ENCODE measurements around the gene TMEM184B. TPM values are rescaled to one million over a fixed set of nuclear protein-coding genes. Genes with fewer than 3 reads are reported as not detected.

TMEM184B gene
- total RNA-seq, 4 donors from 2014 or later = 42.9 to 92.2 (median 74.5) TPM

DNA sequence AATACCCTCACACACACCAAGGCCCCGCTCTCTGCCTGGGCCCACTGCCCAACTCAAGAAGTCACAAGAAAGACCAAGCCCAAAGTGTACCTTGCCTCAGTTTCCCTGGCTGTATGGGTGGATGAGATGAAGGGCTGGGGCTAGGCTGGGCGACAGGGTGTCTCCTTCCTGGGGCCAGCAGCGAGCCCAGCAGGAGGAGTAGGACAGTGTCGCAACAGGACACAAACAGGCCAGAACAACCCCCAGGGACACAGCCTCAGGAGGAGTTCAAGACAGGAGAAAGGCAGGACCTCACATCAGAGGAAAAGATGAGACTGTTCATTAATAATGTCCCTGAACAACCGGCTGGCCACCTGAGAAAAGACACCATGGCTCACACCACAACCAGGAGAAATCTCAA lies 31.2 kb upstream of the TMEM184B start:
- Histone ChIP-seq H3K27ac (peak overlapping the region in 1 of 3 donors; percentile 19), H3K36me3 (peaks cover 35 to 40% of the 10 kb centered on the region in 2 donors), H3K27me3 (no peaks in the 10 kb centered on the region), H3K4me1 (peaks cover 51 to 67% of the 10 kb centered on the region in 2 donors), H3K4me3 (replicated peaks in 1 of 3) (no peak overlapping the region), H3K9me3 (no peaks in the 10 kb centered on the region)
- no peak for DNase-seq
- TF ChIP-seq, protein P1, sequence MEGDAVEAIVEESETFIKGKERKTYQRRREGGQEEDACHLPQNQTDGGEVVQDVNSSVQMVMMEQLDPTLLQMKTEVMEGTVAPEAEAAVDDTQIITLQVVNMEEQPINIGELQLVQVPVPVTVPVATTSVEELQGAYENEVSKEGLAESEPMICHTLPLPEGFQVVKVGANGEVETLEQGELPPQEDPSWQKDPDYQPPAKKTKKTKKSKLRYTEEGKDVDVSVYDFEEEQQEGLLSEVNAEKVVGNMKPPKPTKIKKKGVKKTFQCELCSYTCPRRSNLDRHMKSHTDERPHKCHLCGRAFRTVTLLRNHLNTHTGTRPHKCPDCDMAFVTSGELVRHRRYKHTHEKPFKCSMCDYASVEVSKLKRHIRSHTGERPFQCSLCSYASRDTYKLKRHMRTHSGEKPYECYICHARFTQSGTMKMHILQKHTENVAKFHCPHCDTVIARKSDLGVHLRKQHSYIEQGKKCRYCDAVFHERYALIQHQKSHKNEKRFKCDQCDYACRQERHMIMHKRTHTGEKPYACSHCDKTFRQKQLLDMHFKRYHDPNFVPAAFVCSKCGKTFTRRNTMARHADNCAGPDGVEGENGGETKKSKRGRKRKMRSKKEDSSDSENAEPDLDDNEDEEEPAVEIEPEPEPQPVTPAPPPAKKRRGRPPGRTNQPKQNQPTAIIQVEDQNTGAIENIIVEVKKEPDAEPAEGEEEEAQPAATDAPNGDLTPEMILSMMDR (IDR thresholded peaks at IDR 0.05) = no peak
- TF ChIP-seq POLR2A (IDR thresholded peaks at IDR 0.05) = no peak
- intact Hi-C loops (cut with DNase I) = no loop called here
- WGBS, 2 donors = 84 to 85% methylated on average over 5 of the region's 5 CpGs

DNA sequence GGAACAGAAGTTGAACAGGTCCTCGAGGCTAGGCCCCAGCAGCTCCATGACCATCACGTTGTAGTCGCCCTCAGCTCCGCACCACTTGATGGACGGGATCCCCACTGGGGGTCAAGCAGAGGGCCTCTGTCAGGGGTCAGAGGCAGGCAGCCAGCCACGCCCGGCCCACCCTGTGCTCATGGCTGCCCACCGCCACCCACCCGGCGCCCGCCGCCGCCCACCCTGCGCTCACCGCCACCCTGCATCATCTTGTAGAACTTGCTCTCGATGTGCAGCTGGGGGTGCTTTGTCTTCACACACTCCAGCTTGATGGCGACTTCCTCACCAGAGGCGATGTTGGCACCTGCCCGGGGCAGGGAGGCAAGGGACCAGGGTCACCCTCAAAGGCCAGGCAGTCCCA lies 30.1 kb upstream of the TMEM184B start:
- DNase-seq = no peak
- Histone ChIP-seq H3K27me3 (no peaks in the 10 kb centered on the region), H3K4me1 (peaks cover 44 to 59% of the 10 kb centered on the region in 2 donors), H3K27ac (no peak overlapping the region), H3K36me3 (peaks cover 46 to 50% of the 10 kb centered on the region in 2 donors), H3K4me3 (replicated peaks in 1 of 3) (no peak overlapping the region), H3K9me3 (no peaks in the 10 kb centered on the region)
- TF ChIP-seq POLR2A (IDR thresholded peaks at IDR 0.05) = no peak
- TF ChIP-seq, protein P1 (IDR thresholded peaks at IDR 0.05) = no peak
- intact Hi-C loops (cut with DNase I) = no loop called here
- WGBS, 2 donors = 84 to 100% methylated on average over 4 to 7 of the region's 19 CpGs

DNA sequence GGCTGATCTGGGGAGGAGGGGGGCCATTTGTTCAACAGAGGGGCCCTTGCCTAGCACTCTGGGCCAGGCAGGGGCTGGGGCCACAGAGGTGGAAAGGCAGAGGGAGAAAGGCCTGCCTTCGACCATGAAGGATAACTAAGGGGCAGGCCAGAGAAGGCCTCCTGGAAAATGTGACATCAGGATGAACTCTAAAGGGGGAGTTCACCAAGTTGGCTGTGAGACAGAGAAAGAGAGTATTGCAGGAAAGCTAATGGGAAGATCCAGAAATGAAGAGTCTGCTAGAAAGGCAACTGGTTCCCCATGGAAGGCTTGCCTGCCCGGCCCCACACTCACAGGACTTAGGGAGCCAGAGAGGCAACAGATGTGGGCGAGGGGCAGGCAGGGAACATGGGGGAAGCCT lies 28.1 kb upstream of the TMEM184B start:
- no peak overlapping the region for H3K4me3 ChIP-seq (replicated peaks in 1 of 3)
- TF ChIP-seq POLR2A (IDR thresholded peaks at IDR 0.05) = no peak
- TF ChIP-seq, protein P1 (IDR thresholded peaks at IDR 0.05) = no peak
- H3K4me1 ChIP-seq = peaks cover 34 to 45% of the 10 kb centered on the region in 2 donors
- 83 to 89% methylated on average over 3 of the region's 3 CpGs for WGBS, 2 donors
- no peaks in the 10 kb centered on the region for H3K27me3 ChIP-seq
- intact Hi-C loops (cut with DNase I) = no loop called here
- no peaks in the 10 kb centered on the region for H3K9me3 ChIP-seq
- no peak for DNase-seq
- no peak overlapping the region for H3K27ac ChIP-seq
- H3K36me3 ChIP-seq = peaks cover 65 to 70% of the 10 kb centered on the region in 2 donors

DNA sequence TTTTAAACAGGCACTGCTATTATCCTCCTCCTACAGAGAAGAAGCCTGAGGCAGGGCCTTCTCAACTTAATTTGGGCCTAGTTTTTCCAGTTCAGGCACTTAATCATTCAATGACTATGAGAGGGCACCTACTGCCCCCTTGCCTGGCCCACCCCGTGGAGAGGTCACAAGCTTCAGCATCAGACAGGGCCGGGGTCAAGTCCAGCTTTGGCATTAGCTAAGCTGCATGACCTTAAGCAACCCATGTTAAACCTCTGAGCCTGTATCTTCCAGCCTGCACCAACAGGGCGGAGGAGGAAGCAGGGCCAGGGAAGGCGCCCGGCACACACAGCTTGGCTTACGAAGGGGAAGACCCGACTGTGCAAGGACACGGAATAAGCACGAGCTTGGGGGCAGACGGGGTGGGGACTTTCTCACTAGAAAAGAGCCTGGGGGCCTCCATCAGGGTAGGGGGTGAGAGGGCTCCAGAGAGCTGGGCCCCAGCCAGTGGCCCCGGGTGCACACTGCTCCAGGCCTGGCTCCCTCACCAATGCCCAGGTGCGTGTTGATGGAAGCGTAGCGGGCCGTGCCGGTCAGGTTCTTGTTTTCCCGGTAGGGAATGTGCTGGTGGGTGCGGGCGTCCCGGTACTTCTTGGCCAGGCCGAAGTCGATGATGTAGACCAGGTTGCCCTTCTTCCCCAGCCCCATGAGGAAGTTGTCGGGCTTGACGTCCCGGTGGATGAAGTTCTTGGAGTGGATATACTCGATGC lies 27.6 kb upstream of the TMEM184B start:
- TF ChIP-seq, protein P1 (IDR thresholded peaks at IDR 0.05) = no peak
- TF ChIP-seq POLR2A (IDR thresholded peaks at IDR 0.05) = no peak
- intact Hi-C loops (cut with DNase I) = no loop called here
- H3K4me3 ChIP-seq (replicated peaks in 1 of 3) = no peak overlapping the region
- WGBS, 2 donors = 81 to 84% methylated on average over 25 to 26 of the region's 26 CpGs
- peak in 1 of 2 donors; percentile 10 for DNase-seq
- H3K4me1 ChIP-seq = peaks cover 29 to 39% of the 10 kb centered on the region in 2 donors
- H3K27me3 ChIP-seq = no peaks in the 10 kb centered on the region
- no peaks in the 10 kb centered on the region for H3K9me3 ChIP-seq
- H3K36me3 ChIP-seq = peaks cover 71 to 76% of the 10 kb centered on the region in 2 donors
- peak overlapping the region in 1 of 3 donors; percentile 47 for H3K27ac ChIP-seq

DNA sequence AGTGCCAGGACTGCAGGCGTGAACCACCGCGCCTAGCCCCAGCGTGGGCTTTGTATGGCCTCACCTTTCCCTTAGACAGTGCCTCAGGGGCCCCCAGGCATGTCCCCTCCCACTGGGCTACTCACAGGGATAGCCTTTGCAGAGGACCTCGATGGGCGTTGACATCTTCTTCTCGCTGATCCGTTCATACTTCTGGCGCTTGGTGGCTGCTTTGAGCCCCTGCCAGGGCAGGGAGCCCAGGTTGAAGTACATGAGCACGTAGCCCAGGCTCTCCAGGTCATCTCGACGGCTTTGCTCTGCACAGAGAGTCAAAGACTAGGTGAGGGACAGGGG lies 26.9 kb upstream of the TMEM184B start:
- Histone ChIP-seq H3K4me3 (replicated peaks in 1 of 3) (no peak overlapping the region), H3K27ac (peak overlapping the region in 2 of 3 donors; percentile 18 to 47), H3K4me1 (peaks cover 27 to 36% of the 10 kb centered on the region in 2 donors), H3K27me3 (no peaks in the 10 kb centered on the region), H3K9me3 (no peaks in the 10 kb centered on the region), H3K36me3 (peaks cover 75 to 76% of the 10 kb centered on the region in 2 donors)
- no peak for TF ChIP-seq POLR2A (IDR thresholded peaks at IDR 0.05)
- TF ChIP-seq, protein P1 (IDR thresholded peaks at IDR 0.05) = no peak
- intact Hi-C loops (cut with DNase I) = no loop called here
- WGBS, 2 donors = 23 to 44% methylated on average over 8 to 12 of the region's 12 CpGs
- DNase-seq = peak; percentile 73 to 78
